DMS79 treated with DMSO at 0.1 percent for 48 hours (cell line): ENCODE measurements around the gene ACKR3.

Source experiments
- DNase-seq: peaks from one replicate; lab custom pipeline; 2025; lab: John Stamatoyannopoulos, UW

The ACKR3 gene

DNA sequence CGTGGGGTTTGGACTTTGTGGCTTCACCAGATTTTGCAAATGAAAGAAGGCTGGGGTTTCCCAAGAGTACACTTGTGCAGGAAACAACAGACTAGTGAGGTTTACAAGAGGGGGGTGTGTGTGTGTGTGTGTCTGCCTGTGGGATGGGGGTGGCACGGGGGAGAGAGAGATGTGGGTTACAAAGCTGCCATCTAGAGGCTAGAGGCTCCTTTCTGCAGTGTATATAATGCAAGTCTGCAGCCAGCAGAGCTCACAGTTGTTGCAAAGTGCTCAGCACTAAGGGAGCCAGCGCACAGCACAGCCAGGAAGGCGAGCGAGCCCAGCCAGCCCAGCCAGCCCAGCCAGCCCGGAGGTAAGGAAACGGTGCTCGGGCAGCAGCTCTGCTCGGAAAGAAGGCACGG lies at the start of gene ACKR3:
ACKR3 (plus strand) TSS at position 253 of the 401 bp plus-strand sequence. CDS start 10,641 bp downstream, outside the sequence.
- peak; percentile 88 for DNase-seq

DNA sequence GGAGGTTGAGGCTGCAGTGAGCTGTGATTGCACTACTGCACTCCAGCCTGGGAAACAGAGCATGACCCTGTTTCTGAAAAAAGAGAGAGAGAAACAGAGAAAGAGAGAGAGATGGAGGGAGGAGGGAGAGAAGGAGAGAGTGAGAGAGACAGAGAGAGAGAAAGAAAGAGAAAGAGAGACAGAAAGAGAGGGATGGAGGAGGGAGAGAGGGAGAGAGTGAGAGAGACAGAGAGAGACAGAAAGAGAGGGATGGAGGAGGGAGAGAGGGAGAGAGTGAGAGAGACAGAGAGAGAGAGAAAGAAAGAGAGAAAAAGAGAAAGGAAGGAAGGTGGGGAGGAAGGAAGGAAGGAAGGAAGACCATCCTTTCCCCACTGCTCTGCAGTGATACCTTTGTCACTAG lies 48.1 kb upstream of the ACKR3 start:
- DNase-seq: no peak

DNA sequence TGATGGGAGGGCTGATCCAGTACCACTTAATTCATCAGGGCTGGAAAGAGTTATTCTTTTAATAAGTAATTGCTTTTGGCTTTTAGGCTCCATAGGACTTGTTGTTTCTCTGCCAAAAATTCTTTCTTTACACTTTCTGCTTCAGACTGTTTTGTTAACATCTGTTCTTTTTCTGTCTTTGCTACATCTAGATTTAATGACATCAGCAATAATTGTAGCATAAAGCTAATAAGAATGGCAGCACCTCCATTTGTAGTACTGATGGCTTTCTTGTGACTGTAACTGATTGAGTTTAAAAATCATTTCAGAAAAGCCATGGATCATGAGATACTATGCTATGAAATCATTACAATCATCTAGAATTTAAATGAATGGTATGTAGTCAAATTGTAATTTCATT lies 46.4 kb upstream of the ACKR3 start:
- no peak for DNase-seq

DNA sequence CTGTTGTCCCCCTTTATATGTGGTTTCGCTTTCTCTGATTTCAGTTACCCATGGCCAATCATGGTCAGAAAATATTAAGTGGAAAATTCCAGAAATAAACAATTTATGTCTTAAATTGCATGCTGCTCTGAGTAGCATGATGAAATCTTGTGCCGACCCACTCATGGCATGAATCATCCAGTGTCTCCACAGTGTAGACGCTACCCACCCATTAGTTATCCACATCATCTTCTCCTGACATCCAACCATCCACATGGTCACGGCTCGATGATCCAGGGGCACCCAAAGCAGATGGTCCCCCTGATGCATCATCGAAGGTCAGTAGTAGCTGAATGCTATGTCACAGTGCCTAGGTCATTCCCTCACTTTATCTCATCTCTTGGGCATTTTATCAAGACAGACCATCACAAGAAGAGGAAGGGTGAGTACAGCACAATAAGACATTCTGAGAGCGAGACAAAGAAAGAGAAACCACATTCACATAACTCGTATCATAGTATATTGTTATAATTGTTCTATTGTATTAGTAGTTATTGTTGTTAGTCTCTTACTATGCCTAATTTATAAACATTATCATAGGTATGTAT lies 44.1 kb upstream of the ACKR3 start:
- DNase-seq: no peak

DNA sequence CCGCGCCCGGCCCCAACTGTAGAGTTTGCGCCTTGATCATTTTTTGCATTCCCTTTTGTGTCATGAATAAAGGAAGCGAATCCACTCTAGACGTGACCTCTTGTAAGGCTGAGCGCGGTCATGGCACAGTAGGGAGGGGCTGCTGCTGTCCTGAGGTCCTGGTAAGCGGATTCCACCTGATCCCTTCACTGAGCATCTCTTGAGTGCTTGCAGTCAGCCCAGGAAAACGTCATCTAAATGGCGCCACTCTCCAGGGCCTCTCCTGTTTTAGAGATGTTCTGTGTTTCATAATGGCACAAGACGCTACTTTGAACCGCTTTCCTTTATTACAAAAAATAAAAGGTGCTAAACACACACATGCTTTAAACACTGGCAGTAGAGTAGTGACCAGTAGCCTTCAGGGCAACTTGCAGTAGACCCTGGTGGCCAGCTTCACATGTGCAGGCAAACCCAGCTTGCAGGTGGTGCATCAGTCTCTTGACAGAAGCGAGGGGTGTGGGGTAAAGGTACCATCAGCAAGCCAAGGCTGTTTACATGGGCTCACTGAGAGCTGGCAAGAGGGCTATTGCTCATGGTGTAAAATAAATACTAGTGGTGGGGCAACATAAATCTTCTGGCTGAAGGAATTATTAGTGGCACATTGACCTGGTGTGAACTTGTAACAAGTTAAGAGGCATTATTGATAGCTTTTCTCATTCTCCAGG lies 43.0 kb upstream of the ACKR3 start:
- DNase-seq: no peak

DNA sequence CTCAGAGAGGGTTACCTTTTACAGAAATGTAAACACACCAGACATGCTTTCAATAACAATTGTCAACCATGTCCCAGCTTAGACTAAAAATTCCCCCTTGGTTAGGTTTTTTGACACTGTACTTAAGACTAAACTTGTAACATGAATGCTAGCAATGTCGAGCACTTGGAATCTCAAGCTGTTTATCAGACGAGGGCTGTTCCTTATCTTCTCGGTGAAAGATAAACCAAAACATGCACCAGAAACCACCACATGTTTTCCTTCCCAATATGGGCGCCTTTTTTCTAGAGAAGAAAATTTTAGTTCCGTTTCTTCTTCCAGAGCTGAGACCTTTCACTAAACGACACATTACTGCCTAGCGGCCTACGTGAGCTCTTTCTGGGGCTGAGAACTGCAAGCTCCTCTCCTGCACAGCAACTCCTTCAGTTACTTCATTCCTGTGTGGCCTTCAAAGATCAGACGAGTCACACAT lies 42.4 kb upstream of the ACKR3 start:
- DNase-seq: no peak

DNA sequence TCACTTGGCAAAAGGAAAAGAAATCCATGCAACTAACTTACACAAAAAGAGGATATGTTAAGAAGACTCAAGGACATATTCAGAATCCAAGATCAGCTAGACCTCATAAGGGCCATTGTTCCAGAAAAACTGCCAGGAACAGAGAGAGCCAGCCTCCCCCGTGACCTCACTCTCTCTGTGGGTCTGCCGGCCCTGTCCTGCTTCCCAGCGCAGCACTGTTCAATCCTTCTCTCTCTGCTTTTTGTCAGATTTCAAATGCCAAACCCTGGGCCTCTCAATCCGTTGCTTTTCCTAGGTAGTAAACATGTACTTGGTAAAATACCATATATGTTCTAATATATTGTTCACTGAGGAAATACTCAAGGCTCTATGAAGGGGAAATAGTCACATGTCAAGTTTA lies 40.0 kb upstream of the ACKR3 start:
- DNase-seq: no peak

DNA sequence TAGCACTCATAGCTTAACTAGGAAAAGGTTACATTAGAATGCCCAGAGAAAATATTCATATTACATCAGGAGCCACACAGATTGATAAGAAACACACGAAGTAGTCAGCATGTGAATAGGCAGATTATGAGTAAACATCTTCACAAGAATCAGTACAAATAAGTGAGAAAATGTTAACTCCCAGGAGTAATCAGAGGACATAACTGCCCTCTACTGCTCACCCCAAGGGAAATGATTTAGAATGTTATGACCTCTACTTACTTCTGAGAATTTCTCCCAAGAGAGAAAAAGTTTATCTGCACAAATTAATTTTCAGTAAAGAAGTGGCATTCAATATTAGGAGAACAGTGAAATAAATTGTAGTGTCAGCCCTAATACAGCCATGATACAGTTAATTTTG lies 39.1 kb upstream of the ACKR3 start:
- no peak for DNase-seq

DNA sequence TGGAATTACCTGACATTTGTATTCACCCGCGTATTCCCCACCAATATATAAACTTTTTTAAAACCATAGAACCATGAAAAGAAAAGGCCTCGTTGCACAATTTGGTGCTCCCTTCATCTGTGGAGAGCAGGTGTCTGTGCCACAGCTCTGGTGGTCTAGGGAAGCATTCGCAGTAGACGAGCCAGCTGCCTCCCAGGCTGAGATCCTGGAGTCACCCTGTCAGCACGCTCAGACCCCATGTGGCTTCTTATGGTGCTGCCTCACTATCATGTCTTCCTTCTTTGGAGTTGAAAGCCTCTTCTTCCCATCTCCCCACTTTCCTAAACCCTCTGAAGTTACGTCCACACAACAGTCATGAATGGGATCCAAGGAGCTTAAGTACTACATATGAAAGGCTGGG lies 38.4 kb upstream of the ACKR3 start:
- no peak for DNase-seq

DNA sequence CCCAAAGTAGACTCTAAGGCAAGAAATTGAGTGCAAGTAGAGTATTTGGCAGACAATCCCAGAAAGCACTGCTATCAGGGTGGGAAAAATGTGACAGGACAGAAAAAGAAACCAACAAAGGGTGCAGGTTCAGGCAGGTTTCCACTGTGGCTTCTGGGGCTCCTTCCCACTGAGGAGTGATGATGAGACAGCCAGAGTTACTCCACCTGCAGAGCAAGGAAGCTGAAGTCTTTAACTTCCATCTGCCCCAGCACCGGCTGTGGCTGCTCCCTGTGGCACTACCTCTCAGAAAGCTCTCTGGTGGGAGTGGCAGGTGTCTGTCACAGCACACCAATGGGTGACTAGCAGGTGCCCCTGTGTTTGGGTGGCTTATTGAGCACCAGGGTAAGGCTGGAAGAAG lies 37.6 kb upstream of the ACKR3 start:
- no peak for DNase-seq

DNA sequence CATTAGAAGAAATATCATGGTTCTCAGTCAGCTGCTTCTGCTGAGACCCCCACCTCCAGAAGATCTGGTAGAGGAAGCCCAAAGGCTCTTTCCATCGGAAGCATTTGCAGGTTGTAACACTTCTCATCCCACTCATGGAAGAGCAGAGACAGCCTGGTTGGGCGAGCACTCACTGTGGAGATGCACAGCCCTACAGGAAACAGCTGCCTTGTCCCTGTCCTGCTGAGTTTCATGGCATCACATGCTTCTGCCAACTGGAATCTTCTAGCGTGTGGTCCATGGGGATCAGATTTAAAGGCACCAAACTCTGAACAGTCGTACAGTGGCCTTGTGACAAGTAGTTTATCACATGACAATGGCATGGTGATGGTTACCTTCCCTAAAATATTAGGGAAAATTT lies 36.3 kb upstream of the ACKR3 start:
- no peak for DNase-seq

DNA sequence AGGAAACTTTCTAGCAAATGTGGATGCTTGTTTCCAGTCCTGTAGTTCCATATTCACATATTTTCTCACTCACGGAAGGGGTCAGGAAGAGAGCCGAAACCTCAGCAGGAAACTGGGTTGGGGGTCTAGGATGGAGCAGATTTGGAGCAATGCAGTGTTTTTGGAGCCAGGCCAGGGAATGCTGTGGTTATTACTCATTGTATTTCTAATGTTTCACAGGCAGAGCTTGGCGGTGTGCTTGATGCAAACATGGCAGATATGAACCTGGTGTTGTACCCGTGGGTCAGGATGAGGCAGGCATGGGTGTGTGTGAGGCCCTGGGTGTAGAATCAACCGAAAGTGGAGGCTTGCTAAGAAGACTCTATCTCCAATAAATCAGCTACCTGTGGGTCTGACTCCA lies 34.6 kb upstream of the ACKR3 start:
- DNase-seq: no peak

DNA sequence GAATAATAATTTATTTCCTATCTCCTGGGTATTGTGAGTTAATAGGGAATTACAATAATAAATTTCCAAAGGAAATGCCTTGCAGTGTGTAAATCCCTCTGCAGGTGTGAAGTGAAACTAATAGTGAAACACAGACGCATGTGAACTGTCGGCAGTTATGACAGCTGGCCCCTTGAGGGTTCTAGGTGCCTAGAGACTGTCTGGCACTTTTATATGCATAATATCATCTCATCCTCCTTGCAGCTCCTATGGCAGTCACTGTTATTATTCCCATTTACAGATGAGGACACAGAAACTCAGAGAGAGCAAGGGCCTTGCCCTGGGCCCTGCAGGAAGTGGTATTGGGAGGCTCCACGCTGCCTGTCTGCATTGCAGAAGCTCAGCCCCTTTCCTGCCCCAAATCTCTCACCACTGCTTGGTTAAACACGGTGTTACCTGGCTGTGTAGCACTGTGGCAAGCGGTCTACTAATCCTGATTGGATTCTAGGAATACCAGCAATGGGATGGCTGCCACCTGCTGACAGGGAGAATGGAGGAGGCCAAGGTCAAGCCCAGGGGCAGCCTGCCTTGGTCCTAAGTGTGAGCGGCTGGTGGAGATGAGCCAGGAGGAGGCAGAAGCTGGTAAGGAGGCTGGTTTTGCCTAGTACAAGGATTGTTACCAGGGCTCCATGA lies 32.8 kb upstream of the ACKR3 start:
- no peak for DNase-seq

DNA sequence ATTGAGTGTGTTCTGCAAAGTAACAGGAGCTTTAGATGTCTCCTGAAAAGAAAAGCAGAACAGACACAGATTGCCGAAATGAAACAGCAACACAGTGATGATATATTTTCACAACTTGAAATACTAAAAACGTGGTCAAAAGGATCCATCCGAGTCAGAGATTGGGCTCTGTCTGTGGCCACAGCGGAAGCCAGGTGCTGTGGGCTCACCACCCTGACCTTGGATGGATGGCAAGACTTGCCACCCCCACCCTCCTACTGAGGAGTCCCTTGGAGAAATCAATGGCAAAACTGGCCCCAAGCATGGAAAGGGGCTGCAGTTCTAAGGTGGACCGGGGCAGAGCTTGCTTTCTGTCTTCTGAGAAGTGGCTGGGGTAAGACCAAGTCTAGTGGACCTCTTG lies 31.4 kb upstream of the ACKR3 start:
- DNase-seq: no peak

DNA sequence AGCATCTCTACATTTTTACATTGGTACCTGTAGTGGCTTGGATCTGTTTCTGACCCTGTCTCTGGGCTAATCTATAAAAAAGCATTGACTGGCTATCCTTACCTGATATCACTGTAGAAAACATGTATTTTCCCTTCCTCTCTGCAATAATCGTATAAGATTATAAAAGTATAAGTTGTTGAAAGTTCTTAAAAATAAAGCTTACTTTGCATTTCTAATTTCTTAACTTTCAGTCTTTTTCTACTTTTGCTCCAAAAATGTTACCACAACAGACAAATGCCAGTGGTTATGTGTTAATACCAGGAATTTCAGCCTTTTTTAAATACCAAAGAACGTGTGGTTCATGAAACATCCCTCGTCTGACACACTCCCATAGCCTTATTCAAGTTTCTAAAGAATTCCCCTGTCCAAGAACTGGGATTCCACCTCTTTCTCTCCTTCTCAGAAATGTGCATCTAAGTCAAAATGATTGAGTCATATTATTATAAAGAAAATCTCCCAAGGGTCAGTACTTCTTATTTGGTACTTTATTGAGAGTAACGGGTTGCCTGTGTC lies 28.5 kb upstream of the ACKR3 start:
- no peak for DNase-seq

DNA sequence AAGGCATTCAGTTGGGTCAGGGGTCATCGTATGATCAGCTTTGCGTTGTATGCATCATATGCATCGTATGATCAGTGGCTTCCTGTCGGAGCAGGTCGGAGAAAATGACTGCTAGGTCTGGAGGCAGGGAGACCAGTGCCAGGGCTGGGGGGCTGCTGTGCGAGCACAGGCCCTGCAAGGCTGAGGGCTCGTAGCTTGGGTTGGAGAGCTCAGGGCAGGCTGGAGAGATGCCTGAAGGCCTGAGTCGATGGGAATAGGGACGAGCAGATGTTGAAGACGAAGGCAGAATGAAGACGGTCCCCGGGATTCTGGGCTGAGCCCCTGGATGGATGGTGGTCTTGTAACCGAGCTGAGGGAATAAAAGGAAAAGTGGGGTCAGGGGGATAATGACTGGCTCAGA lies 25.3 kb upstream of the ACKR3 start:
- DNase-seq: no peak

DNA sequence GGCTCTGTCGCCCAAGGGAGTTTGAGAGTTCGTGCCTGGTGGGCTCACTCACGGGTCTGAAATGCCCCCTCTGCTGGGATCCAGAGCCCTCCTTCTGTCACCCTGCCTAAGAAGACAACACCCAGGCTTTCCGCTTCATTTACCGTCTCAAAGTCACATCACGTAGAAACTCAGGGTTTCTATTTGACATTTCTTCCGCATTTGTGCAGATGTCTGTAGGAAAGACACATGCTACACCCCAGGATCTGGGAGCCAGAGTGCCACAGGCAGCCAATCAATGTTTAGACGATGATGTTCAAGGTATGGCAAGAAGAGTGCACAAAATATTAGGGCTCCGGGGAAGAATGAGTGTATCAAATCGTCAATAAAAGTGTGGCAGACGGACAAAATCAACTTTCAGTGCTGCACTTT lies 24.4 kb upstream of the ACKR3 start:
- no peak for DNase-seq

DNA sequence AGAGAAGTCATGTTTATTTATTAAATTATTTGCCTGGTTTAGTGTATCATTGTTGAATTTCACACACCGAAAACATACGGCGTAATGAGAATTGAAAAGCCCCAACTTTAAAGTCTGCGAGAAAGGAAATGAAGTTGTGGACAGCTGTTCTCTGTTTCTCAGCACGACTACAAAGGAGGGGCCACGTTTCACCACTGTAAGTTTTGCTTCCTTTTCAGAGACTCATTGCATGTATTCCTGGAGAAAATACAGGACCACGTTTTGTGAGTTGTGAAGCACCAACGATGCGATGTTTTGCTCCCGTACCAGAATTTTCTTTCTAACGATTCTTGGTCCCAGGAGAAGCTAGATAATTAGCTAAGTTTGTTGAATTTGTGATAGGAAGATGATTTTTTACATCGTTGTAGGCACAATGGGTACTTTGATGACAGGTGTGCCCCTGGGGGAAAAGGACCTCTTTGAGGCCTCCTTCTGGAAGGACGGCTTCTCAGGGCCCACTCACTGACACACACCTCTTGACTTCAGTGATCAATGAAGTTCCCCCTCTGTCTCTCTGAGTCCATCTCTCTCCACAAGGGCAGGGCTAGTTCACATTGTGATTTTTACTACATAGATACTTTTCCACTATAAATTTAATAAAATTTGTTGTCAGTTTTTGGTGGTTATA lies 23.7 kb upstream of the ACKR3 start:
- no peak for DNase-seq

DNA sequence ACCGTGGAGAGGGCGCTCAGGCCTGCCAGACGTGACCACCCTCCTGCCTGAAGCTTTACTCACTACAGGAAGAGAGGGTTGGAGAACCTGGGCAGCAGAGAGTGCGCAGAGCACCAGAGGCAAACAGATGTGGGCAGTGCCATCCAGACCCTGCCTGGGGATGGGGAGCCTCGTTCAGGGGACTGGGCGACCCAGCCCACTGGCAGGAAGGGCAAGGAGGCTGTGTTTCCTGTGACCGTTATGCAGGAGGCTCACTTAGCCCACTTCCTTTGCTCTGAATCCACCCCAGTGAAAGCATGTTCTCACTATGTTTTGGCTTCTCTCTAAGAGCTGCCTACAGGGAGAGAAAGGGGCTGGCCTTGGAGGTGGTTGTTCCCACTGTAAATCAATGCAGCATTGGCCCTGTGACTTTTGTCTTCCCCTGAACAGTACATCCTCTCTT lies 23.0 kb upstream of the ACKR3 start:
- no peak for DNase-seq

DNA sequence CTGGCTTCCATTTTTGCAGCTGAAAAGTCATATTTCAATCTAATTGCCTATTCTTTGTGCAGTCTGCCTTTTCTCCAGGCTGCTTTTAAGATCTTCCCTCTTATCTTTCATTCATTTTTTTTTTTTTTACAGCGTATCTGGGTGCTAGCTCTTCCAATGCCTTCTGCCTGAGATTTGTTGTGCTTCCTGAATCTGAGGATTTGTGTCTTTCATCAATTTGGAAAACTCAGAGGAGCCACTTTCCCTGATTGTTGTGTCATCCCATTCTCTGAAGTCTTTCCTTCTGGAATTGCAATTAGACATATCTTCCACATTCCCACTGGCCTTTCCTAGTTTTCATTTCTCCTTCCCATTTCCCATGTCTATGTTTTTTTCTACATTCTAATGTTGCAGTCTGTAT lies 21.9 kb upstream of the ACKR3 start:
- no peak for DNase-seq

DNA sequence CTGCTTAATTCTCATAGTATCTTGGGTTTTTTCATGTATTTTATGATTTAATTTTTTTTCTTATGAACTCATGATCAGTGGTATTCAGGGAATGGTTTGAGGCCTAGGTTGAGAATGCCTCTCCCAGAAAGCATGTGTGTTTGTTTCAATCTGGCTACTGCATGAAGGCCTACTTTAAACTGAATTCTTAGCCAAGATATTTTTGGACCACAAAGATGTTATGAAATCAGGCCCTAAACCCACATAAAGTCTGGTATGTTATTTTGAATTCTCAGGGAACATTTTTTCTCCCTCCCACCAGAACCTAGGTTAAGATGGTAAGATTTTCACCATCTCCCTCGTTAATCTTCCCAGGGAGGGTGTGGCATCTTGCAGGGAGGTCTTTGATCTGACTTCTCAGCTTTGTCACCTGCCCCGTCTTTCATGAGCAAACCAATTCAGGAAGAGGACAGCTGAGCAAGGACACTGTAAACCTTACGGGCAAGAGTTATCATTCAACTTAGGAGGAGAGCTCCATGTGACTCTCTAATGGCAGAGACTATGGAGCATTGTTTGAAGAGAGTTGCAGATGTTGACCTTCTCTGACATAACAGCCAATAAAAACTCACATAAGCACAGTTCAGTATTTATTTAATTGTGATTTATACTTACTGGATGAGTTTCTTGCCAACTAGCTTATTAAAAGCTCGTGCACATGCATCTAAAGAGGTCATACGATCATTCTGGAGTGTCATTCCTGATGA lies 21.3 kb upstream of the ACKR3 start:
- no peak for DNase-seq

DNA sequence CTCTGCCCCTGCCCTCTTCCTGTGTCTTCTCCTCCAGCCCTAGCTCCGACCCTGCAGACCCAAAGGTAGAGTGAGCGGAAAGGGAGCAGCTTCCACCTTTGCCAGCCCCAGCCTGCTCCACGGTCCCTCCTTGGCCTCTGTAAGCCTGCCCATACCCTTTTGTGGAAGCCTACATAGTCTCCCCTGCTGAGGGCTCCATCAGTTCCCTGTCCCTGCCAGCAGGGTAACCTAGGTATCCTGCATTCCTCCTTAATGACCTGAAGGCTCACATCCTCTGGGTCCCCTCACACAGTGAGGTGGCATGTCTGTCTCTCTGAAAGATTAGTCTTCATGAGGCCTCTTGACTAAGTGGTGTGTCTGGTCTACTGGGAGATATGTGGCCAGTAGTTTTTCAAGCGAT lies 20.5 kb upstream of the ACKR3 start:
- no peak for DNase-seq
